Smooth muscle cell (in vitro differentiated cells): ENCODE measurements around the gene RAB14. TPM values are rescaled to one million over a fixed set of nuclear protein-coding genes. Genes with fewer than 3 reads are reported as not detected.
"Not testable (repeated sequence)": the region's sequence is repeated elsewhere in the genome, so short reads cannot be mapped to it uniquely, and the experiment has no call there.

Experiments
- DNase-seq: peaks from one replicate; lab custom pipeline; 2025; ENCODE audit not compliant: unreplicated experiment; lab: John Stamatoyannopoulos, UW
- H2AFZ ChIP-seq: fragments of 200-600 bp; sonication (generic); 2 replicates; pipeline ENCODE4 v1.6.0; 2016; ENCODE audit warnings: antibody characterized with exemption, low read depth, mild to moderate bottlenecking
- H3F3A ChIP-seq: fragments of 200-600 bp; sonication (generic); 2 replicates; pipeline ENCODE4 v1.6.0; 2017; ENCODE audit warnings: antibody characterized with exemption, low read depth
- H3K27ac ChIP-seq: fragments of 200-600 bp; sonication (generic); 2 replicates; pipeline ENCODE4 v1.5.1; 2016; ENCODE audit warnings: low read depth, mild to moderate bottlenecking
- H3K27me3 ChIP-seq: fragments of 200-600 bp; sonication (generic); 2 replicates; pipeline ENCODE4 v1.6.1; 2016; ENCODE audit warnings: low read depth, mild to moderate bottlenecking
- H3K36me3 ChIP-seq: fragments of 200-600 bp; sonication (generic); 2 replicates; pipeline ENCODE4 v1.5.1; 2016; ENCODE audit warnings: low read depth
- H3K4me1 ChIP-seq: fragments of 200-600 bp; sonication (generic); 2 replicates; pipeline ENCODE4 v1.5.1; 2016; ENCODE audit warnings: low read depth
- H3K4me2 ChIP-seq: fragments of 200-600 bp; sonication (generic); 2 replicates; pipeline ENCODE4 v1.6.0; 2016; ENCODE audit warnings: mild to moderate bottlenecking
- H3K4me3 ChIP-seq: fragments of 200-600 bp; sonication (generic); 2 replicates; pipeline ENCODE4 v1.5.1; 2016; ENCODE audit warnings: mild to moderate bottlenecking
- H3K79me2 ChIP-seq: fragments of 200-600 bp; sonication (generic); 2 replicates; pipeline ENCODE4 v1.6.0; 2016; ENCODE audit warnings: low read depth, mild to moderate bottlenecking
- H3K9ac ChIP-seq: fragments of 200-600 bp; sonication (generic); 2 replicates; pipeline ENCODE4 v1.6.0; 2016; ENCODE audit warnings: low read depth
- H3K9me3 ChIP-seq: fragments of 200-600 bp; sonication (generic); replicated peaks from 2 replicates; pipeline ENCODE4 v1.5.1; 2016; ENCODE audit warnings: low read depth
- H4K20me1 ChIP-seq: fragments of 200-600 bp; sonication (generic); 2 replicates; pipeline ENCODE4 v1.6.0; 2016; ENCODE audit warnings: low read depth
- CTCF ChIP-seq: fragments of 200-600 bp; sonication (generic); IDR thresholded peaks from 2 replicates; pipeline ENCODE4 v1.5.1; 2017; ENCODE audit warnings: borderline replicate concordance, mild to moderate bottlenecking, antibody characterized with exemption; ENCODE audit not compliant: insufficient read depth, poor library complexity, severe bottlenecking
- WGBS: methylation state at CpG from one replicate; pipeline ENCODE4 v1.1.7; 2016; ENCODE audit warnings: low lambda C conversion rate; 5-methylcytosine and 5-hydroxymethylcytosine counted together
- polyA plus RNA-seq: library from polyadenylated mRNA; unstranded; fragments of >200 nt; fragmentation: Nextera tagmentation; extraction: Ambion mirVana; gene quantifications from 2 replicates; pipeline ENCODE4 v1.2.1, GENCODE V29; 2016
- total RNA-seq: library from RNA; depleted of rRNA; stranded (reverse); fragments of >200 nt; gene quantifications from 2 replicates; pipeline ENCODE4 v1.2.3, GENCODE V29; 2014

The RAB14 gene
- total and polyA plus RNA-seq, 2 experiments from 2014 or later = 49.3 to 51.4 TPM

GRCh38 chr9:121182101-121182836 is 19.4 kb downstream of the RAB14 start:
- Histone ChIP-seq H3K9ac (no peak overlapping the region), H3F3A (no peaks in the 10 kb centered on the region), H3K9me3 (no peaks in the 10 kb centered on the region), H3K27ac (no peak overlapping the region), H3K4me1 (no peaks in the 10 kb centered on the region), H3K4me2 (no peak overlapping the region), H3K27me3 (no peaks in the 10 kb centered on the region), H2AFZ (no peak overlapping the region), H4K20me1 (peaks cover 98% of the 10 kb centered on the region), H3K79me2 (peaks cover 55% of the 10 kb centered on the region), H3K4me3 (no peak overlapping the region), H3K36me3 (peaks cover 8% of the 10 kb centered on the region)
- no peak for DNase-seq
- WGBS = 91% methylated on average over 3 of the region's 3 CpGs
- no peak for TF ChIP-seq CTCF

GRCh38 chr9:121179930-121180681 is 21.6 kb downstream of the RAB14 start:
- H3K9ac ChIP-seq = no peak overlapping the region
- peaks cover 77% of the 10 kb centered on the region for H4K20me1 ChIP-seq
- H3F3A ChIP-seq = no peaks in the 10 kb centered on the region
- DNase-seq = no peak
- no peak for TF ChIP-seq CTCF
- H2AFZ ChIP-seq = no peak overlapping the region
- 92% methylated on average over 3 of the region's 3 CpGs for WGBS
- H3K4me2 ChIP-seq = no peak overlapping the region
- no peaks in the 10 kb centered on the region for H3K9me3 ChIP-seq
- no peak overlapping the region for H3K4me3 ChIP-seq
- H3K36me3 ChIP-seq = peaks cover 8% of the 10 kb centered on the region
- H3K4me1 ChIP-seq = no peaks in the 10 kb centered on the region
- no peak overlapping the region for H3K27ac ChIP-seq
- H3K27me3 ChIP-seq = no peaks in the 10 kb centered on the region
- peaks cover 33% of the 10 kb centered on the region for H3K79me2 ChIP-seq

- not testable (repeated sequence) for H2AFZ ChIP-seq, H3K4me2 ChIP-seq, H3K36me3 ChIP-seq, H3F3A ChIP-seq, H3K4me3 ChIP-seq, H3K9ac ChIP-seq, H3K27ac ChIP-seq, H3K9me3 ChIP-seq, DNase-seq, H3K27me3 ChIP-seq, H3K4me1 ChIP-seq
- 98% methylated on average over 1 of the region's 1 CpG for WGBS
- peaks cover 27% of the 10 kb centered on the region for H3K79me2 ChIP-seq
- peaks cover 70% of the 10 kb centered on the region for H4K20me1 ChIP-seq
Observed at GRCh38 chr9:121179373-121179721, 22.3 kb downstream of the RAB14 start.

- Histone ChIP-seq H3K9me3 (no peaks in the 10 kb centered on the region), H3K36me3 (peaks cover 8% of the 10 kb centered on the region), H3F3A (no peaks in the 10 kb centered on the region), H3K4me2 (no peak overlapping the region), H3K4me1 (no peaks in the 10 kb centered on the region), H2AFZ (no peak overlapping the region), H3K79me2 (peaks cover 27% of the 10 kb centered on the region), H3K9ac (no peak overlapping the region), H3K4me3 (no peak overlapping the region), H3K27ac (no peak overlapping the region), H3K27me3 (no peaks in the 10 kb centered on the region), H4K20me1 (peaks cover 65% of the 10 kb centered on the region)
- no peak for TF ChIP-seq CTCF
- WGBS = 98% methylated on average over 6 of the region's 6 CpGs
- no peak for DNase-seq
Observed at GRCh38 chr9:121178676-121179372, 22.8 kb downstream of the RAB14 start.
